ENCODE results near the gene AOPEP.
A peak's percentile ranks its signal among the peaks of the same experiment; 100 is the strongest.
"Not testable (repeated sequence)": the region's sequence is repeated elsewhere in the genome, so short reads cannot be mapped to it uniquely, and the experiment has no call there.

The AOPEP gene

GRCh38 chr9:94818178-94818541 lies 91.7 kb downstream of the AOPEP start:
- no peak for DNase-seq (ENCODE audit: low read depth)

GRCh38 chr9:94819161-94819687 lies 92.7 kb downstream of the AOPEP start:
- no peak for DNase-seq (ENCODE audit: low read depth)

DNA sequence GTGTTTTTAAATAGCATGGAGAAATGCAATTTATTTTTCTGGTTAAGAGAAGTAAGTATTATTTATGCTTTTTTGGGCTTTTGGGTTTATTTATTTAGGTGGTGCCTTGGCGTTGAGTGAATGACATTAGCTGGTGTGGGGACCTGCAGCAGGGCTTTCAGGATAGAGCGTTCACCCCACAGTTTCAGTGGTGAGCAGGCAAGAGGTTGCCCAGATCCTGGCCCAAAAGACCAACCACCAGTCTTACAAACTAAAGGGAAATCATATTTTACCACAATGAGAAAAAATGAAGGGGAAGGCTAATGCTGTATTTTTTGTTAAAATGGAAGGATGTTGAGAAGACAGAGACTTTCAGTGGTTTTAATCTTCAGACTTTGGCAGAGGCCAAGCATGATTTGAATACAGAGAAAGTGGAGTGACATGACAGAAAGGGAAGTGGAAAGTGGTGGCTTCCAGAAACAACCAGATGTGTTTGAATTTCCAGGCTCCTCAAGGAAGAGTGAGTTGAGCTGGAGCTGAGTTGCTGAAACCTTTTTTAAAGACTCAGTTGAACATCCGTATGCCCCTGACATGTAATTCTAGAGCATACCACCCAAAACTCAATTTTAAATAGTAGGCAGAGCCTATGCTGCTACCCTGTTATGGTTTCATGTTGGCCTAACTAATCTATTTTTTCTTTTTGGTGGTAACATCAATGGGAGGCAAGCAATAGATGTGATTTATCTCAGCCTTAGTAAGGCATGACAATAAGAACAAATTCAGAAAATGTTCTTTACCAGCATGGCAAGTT lies 94.8 kb downstream of the AOPEP start:
- DNase-seq (ENCODE audit: low read depth): no peak

- DNase-seq (ENCODE audit: low read depth): peak; percentile 67
Observed at GRCh38 chr9:94822273-94822672, 95.8 kb downstream of the AOPEP start.

- no peak for DNase-seq (ENCODE audit: low read depth)
Observed at GRCh38 chr9:94823710-94824109, 97.2 kb downstream of the AOPEP start.

DNA sequence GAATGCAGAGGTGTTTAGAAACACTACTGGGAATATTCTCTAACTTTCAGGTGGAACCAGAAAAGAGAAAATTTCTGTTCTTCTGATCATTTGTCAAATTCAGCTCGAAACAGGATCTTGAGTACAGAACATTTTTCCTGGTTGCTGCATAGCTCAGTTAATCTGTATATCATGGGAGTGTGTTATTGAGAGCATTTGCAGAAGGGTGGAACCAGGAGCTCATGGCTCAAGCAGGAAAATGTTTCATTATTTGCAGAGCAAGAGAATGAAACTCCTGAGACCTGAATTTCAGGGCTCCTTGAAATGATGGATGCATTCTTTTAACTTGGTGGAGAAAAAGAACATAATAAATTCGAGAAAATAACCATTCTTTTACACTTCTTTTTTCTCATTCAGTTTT lies 97.9 kb downstream of the AOPEP start:
- DNase-seq (ENCODE audit: low read depth): no peak

DNA sequence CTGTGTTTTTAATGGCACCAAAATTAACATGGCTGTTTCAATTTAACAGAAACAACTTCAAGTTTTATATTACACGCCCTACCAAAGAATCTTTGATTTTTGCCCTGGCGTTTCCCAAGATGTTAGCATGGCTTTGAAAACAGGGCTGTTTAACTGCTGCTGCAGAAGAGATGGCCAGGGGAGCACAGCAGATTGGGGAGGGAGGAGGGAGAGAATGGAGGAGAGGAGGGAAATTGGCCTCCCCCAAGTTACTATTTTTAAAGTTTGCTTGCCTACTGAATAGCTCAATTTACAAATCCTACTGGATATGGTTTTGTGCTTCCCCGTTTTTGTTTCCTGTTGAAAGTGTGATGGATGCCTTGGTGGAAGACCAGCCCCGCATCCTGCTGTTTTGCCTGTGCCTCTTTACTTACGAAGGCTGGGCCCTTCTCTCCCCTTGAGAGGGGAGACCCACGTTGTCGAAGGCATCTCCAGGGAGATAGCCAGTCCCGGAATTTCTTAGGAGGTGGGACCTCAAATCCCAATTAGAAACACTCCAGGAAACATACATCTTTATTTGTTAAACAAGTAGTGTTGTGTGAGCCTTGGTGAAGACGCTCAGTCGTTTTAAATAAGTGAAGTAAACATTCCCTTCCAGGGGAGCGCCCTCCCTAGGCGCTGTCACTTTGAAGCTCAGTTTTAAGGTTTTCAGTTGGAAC lies 98.6 kb downstream of the AOPEP start:
- DNase-seq (ENCODE audit: low read depth): no peak

GRCh38 chr9:94825611-94825958 lies 99.1 kb downstream of the AOPEP start:
- DNase-seq (ENCODE audit: low read depth): no peak

DNA sequence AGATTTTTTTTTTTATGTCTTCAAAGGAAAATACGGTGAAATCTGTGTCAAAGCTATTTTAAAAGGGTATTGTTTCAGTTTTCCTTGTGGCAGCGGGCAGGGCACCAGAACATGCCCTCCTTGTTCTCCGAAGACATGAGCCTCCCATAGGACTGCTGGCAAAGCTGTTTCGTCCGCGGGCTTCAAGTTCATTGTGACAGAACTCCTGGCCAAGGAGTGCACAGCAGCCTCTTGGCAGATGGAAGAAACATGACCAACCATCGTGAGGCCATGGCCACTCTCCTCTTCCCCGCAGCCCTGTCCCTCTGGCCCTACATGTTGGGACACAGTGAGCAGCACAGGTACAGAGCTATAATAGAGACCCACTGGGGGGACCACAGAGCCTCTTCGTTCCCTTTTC lies 99.5 kb downstream of the AOPEP start:
- no peak for DNase-seq (ENCODE audit: low read depth)

GRCh38 chr9:94826644-94827410 lies 100.3 kb downstream of the AOPEP start:
- no peak for DNase-seq (ENCODE audit: low read depth)

GRCh38 chr9:94827584-94828304 lies 101.2 kb downstream of the AOPEP start:
- DNase-seq (ENCODE audit: low read depth): peak; percentile 56

- no peak for DNase-seq (ENCODE audit: low read depth)
Observed at GRCh38 chr9:94829380-94830070, 103.0 kb downstream of the AOPEP start.

GRCh38 chr9:94830071-94830604 lies 103.6 kb downstream of the AOPEP start:
- not testable (repeated sequence) for DNase-seq (ENCODE audit: low read depth)

GRCh38 chr9:94833802-94834201 lies 107.3 kb downstream of the AOPEP start:
- no peak for DNase-seq (ENCODE audit: low read depth)

- no peak for DNase-seq (ENCODE audit: low read depth)
Observed at GRCh38 chr9:94837404-94837803, 110.9 kb downstream of the AOPEP start.

GRCh38 chr9:94839398-94839797 lies 112.9 kb downstream of the AOPEP start:
- no peak for DNase-seq (ENCODE audit: low read depth)

- no peak for DNase-seq (ENCODE audit: low read depth)
Observed at GRCh38 chr9:94840738-94841137, 114.2 kb downstream of the AOPEP start.

GRCh38 chr9:94843134-94843533 lies 116.6 kb downstream of the AOPEP start:
- DNase-seq (ENCODE audit: low read depth): no peak

GRCh38 chr9:94846739-94847138 lies 120.2 kb downstream of the AOPEP start:
- DNase-seq (ENCODE audit: low read depth): no peak

DNA sequence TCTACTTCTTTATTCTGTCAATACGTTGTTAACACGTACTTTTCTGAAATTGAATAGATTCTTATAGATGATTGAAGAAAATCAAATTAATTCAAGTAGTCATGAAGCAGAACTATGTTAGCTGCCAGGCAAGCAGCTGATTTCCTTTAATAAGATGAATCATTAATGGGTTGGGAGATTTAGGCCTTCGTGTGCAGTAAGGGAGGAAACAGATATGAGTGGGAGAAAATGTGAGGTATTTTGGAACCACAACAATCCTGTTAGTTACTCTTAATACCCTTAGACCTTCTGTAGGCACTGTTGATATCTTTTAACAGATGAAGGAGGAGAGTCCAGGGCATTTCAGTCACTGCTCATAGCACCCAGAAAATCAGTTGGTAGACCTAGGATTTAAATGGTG lies 121.0 kb downstream of the AOPEP start:
- peak; percentile 86 for DNase-seq (ENCODE audit: low read depth)

GRCh38 chr9:94848791-94849190 lies 122.3 kb downstream of the AOPEP start:
- not testable (repeated sequence) for DNase-seq (ENCODE audit: low read depth)

All from iris pigment epithelial cell (primary cell).